HG02571 (cell line): Measurements from ENCODE around the gene MEN1.
A peak's percentile ranks its signal among the peaks of the same experiment; 100 is the strongest.

ENCODE experiments used
- ATAC-seq: cut with Tn5 transposase; IDR thresholded peaks from one replicate; pipeline ENCODE4 v1.9.1; 2021; ENCODE audit warnings: mild to moderate bottlenecking, moderate library complexity; ENCODE audit not compliant: unreplicated experiment

Gene MEN1

DNA sequence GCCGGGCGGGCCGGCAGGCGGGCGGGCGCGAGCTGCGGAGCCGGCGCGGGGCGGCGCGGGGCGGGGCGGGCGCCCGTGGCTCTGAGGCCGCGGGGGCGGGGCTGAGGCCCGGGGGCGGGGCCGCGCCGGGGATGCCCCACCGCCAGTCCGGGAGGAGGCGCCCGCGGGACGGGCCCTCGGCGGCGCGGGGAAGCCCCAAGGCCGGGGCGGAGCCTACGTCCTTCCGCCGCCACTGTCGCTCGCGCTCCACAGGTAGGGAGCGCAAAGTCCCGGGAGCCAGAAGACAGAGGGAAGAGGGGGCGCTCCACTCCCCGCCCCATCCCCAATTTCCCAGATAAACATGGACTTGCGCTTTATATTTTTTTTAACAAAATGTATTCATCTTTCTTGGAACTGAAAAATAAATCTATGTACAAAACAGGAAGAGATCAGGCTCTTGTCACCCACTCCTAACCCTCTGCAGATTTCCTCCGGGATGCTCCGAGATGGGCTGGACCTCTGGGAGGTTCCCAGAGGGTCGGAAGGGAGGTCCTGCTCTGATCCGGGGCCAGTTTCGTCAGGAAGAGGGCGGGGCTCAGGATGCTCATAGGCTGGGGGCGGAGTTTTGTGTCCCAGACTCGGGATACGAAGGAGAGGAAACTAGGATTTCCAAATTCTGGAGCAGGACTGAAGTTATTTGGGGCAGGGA, 7.0 kb downstream of the MEN1 start, which contains the start of gene MAP4K2:
Gene MAP4K2 (minus strand): TSS at position 57 of the 688 bp plus-strand sequence. CDS start 65 bp downstream, outside the sequence.
- peak; percentile 68 for ATAC-seq

DNA sequence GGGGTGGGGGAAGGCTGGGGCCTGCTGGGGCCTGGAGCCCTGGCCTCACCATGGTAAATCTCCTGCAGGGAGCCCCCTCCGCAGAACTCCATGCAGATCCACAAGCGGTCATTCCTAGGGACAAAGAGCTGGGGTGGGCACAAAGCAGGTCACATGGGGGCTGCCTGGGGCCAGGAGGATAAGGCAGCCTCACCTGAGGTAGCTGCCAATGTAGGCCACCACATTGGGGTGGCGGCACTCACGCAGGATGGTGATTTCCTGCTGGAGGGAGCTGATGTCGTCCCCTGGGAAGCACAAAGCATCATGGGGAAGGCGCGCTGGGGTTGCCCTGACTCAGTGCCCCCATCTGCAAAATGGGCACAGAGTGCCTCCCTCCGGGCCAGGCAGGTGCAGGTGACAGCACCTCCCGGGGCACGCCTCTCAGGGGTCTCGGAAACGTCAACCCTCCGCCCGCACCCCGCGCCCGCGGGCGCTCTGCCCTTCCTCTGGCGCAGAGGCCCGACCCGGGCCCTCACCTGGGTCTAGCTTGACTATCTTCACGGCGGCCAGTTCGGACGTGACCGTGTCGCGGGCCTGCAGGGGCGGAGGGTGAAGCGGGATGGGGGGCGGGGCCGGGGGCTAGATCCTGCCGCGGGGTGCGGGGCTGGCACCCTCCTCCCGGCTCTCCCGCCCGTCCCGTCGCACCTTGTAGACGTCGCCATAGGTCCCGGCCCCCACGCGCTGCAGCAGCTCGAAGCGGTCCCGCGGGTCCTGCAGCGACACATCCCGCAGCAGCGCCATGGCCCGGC, 7.8 kb downstream of the MEN1 start:
- ATAC-seq, result peak; percentile 19

DNA sequence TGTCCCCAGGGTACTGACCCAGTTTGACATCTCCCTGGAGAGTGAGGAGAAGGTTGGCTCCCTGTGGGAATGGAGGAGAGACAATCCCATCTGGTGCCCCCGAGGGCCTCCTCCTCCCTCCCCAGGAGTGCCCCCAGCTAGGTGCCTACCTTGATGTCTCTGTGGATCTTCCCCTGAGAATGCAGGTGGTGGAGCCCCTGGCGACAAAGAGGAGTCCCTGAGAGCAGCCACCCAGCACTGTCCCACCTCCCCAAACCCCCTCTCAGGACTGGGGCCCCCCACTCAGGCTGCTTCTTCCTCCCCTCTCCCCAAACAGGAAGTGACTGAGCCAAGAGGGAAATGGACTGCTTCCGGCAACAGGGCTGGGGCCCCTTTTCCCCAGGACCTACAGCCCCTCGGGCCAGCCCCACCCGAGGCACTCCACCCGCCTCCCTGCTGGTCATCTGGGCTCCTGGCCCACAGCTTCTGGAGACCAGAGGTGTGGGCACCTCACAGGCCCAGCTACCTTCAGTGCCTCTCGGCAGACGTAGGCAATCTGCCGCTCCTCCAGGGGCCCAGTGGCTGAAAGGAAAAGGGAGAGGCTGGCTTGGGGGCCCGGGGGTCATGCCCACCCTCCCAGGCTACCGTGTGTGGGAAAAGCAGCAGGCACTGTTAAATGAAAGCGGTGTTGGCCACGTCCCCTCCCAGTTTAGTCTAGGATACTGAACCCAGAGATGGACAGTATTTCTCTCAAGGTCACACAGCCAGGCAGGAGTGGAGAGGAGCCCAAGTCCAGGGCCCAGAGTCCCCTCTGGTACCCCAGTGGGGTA, 8.6 kb downstream of the MEN1 start:
- no peak for ATAC-seq

- ATAC-seq, result no peak
These were observed 9.2 kb downstream of the MEN1 start for GRCh38 chr11:64801158-64801464.

DNA sequence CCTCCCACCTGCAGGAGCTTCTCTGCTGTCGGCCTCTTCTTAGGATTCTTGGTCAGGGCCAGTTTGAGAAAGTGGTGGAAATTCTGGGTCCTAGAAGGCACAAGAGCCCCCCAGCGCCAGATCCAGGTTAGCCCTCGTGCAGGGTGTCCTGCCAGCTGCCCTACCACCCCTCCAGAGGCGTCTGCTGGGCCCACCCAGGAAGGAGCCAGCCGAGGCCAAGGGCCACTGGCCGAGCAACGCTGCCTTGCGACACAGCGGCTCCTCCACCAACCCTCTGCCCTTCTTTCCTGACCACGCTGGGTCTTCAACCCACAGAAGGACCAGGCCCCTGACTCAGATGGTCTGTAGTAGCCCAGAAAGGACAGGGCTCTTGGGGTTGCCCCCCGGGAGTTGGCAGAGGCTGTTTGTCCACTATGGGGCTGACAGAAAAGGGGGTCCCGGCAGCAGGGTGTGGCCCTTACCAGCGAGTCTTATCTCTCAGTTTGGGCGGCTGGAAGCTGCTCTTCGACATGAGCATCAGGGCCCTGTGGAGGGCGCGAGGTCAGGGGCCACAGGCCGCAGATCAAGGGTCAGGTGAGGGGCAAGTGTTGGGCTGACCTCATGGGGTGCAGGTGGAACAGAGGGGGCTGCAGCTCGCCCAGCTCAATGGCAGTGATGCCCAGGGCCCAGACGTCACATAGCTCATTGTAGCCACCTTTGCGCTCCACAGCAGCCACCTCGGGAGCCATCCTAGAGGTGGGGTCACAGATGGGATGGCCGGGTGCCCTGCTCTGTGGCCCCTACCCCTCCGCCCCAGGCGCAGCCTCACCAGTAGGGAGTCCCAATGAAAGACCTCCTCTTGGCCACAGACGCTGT, 9.8 kb downstream of the MEN1 start:
- ATAC-seq, result no peak

- ATAC-seq, result no peak
These were observed 10.6 kb downstream of the MEN1 start for GRCh38 chr11:64799623-64800302.

GRCh38 chr11:64799256-64799622, 11.1 kb downstream of the MEN1 start:
- ATAC-seq, result no peak

- no peak for ATAC-seq
These were observed 13.4 kb downstream of the MEN1 start for GRCh38 chr11:64796757-64797541.

DNA sequence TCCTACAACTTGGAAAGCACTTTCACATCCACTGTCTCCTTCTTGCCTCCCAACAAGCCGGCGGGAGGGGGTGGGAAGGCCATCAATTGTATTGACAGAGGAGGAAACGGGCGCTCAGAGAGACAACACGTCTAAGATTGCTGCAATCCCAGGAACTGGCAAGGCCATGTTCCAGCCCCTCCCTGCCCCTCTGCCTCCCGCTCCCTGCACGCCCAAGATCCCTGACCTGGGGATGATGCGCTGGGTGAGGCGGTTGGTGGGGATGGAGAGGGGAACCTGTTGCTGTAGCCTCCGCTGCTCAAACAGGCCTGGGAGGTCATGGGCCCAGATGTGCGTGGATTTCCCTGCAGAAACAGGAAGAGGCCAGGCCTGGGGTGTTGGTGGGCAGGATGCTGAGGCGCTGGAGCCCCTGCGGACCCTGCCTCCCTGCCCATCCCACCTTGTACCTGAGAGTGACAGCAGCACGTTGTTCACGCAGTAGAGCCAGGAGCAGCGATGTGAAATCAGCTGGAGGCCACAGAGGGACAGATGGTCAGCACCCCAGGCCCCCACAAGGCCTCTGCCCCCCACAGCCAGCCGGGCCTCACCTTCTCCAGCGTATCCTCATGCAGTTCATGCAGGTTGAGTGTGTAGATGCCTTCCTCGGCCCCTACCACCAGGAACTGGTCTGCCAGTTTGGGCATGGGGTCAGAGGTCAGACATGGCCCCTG, 14.1 kb downstream of the MEN1 start:
- ATAC-seq, result no peak

DNA sequence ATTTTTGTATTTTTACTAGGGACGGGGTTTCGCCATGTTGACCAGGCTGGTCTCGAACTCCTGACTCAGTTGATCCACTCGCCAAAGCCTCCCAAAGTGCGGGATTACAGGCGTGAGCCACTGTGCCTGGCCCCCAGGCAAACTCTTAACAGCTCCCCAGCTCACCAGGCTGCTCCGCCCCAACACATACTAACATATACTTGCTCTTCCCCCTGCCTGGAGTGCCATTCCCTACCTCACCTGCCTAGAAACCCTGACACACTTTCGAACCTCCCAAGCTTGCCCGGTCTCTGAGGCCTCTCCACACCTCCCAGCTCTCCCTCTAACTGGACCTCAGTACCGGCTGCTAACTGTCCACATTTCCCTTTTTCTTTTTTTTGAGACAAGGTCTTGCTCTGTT, 15.8 kb downstream of the MEN1 start:
- ATAC-seq, result no peak

GRCh38 chr11:64793271-64794160, 16.8 kb downstream of the MEN1 start:
- ATAC-seq, result no peak

DNA sequence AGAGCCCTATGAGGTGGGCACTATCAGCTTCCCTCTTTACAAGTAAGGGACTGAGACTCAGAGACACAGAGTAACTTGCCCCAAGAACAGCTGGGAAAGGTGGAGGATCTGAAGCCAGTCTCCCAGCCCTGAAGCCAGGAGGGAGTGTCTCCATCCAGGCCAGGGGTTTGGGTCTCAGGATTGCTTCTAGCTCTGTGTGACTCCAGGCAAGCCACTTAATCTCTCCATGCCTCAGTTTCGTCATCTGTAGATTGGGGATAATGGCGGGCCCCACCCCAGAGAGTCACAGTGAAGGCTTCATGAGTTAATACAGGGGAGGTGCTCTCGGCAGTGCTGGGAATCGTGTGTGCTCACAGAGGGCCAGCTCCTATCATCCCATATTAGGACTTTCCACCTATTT, 17.9 kb downstream of the MEN1 start:
- no peak for ATAC-seq

- no peak for ATAC-seq
These were observed 18.5 kb downstream of the MEN1 start for GRCh38 chr11:64791781-64792291.

DNA sequence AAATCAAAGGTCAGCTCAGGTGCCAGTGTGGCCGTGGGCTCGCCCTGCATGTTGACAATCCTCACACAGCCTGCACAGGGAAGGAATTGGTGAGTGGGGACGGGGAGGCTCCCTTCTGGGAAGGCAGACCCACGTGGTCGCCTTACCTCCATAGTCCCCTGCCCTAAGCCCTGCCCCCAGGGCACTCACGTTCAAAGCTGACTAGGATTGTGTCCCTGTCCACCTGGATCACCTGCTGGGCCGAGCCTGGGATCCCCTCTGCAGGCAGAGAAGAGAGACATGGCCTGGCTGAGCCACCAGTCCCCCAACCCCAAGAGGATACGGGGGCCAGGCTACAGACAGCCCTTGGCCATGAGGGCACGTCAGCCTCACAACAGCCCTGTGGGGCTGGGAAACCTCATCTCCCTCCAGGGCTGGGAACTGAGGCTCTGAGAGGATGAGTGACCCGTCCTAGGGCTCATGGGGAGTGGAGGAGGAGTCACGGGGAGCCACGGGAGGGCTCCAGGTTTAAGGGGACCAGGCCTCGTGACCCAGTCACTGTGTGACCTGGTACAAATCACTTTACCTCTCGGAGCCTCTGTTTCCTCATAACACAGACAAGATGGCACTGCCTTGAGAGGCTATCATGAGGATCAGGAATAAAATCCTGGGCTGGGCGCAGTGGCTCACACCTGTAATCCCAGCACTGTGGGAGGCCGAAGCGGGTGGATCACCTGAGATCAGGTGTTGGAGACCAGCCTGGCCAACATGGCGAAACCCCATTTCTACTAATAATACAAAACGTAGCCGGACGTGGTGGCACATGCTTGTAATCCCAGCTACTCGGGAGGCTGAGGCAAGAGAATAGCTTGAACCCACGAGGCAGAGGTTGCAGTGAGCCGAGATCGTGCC, 19.9 kb downstream of the MEN1 start:
- ATAC-seq, result no peak

DNA sequence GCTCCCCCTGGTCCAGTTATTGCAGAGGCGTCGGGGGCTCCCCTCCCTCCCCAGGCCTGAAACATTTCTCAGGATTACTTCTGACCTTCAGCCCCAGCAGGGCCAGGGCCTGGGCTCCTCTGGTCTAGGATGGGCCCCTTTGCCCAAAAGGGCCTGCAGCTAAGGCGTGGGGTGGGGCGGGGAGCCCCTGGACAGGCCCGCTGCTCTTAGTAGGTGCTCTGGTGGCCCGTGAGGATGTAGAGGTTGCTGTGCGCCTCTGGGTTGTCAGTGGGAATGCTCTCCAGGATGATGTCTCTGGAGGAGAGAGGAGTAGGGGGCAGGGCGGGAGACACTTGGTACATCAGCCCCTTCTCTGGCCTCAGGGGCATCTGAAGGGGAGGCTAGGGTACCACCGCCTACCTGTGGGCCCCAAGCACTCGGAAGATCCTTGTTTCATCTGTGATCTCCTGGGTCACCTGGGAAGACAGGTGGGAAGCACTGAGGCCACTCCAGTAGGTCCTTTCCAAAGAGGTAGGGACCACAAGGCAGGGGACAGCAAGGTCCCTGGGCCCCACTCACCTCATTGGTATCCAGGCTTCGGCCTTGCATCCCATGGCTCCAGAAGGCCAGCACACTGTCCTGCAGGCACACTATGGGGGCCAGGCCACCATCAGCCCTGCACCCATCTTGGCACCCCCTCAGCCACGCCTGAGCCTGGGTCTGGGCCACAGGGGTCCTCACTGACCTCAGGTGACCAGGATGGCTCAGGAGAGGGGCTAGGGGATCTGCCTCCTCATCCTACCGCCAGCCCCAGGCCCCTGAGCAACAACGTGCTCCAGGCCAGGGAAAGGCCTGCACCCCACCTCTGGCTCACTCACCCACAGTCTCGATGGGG, 20.8 kb downstream of the MEN1 start:
- ATAC-seq, result no peak
